SK-N-SH treated with all-trans-retinoic acid at 6 μM for 48 hours (cell line): ENCODE measurements around the gene LTBP1.

Source experiments
- ATAC-seq: fragments of 200-7000 bp; cut with Tn5 transposase; 3 replicates; pipeline ENCODE4 v1.9.1; 2020; ENCODE audit warnings: mild to moderate bottlenecking, moderate library complexity
- ARNTL ChIP-seq: fragments of 450-650 bp; formaldehyde crosslinking; IDR thresholded peaks from 2 replicates; pipeline ENCODE4 v1.5.0; 2020; ENCODE audit warnings: low read depth, mild to moderate bottlenecking, moderate library complexity, borderline replicate concordance
- BACH2 ChIP-seq: fragments of 250-450 bp; sonication (Bioruptor Pico); IDR thresholded peaks from 2 replicates; pipeline ENCODE4 v1.9.0; 2021; ENCODE audit warnings: mild to moderate bottlenecking, borderline replicate concordance
- CREB5 ChIP-seq: fragments of 250-450 bp; sonication (Bioruptor Pico); IDR thresholded peaks from 2 replicates; pipeline ENCODE4 v1.5.1; 2020; ENCODE audit warnings: low read depth, mild to moderate bottlenecking, moderate library complexity
- CSRNP3 ChIP-seq: fragments of 250-450 bp; sonication (Bioruptor Pico); IDR thresholded peaks from 2 replicates; pipeline ENCODE4 v1.5.1; 2021; ENCODE audit warnings: mild to moderate bottlenecking, moderate library complexity
- ESRRG ChIP-seq: fragments of 250-450 bp; sonication (Bioruptor Pico); IDR thresholded peaks from 2 replicates; pipeline ENCODE4 v1.6.1; 2021; ENCODE audit warnings: mild to moderate bottlenecking
- GLIS3 ChIP-seq: fragments of 250-450 bp; sonication (Bioruptor Pico); IDR thresholded peaks from 2 replicates; pipeline ENCODE4 v1.5.0; 2020; ENCODE audit warnings: mild to moderate bottlenecking, moderate library complexity
- ISL1 ChIP-seq: fragments of 250-450 bp; sonication (Bioruptor Pico); IDR thresholded peaks from 2 replicates; pipeline ENCODE4 v2.1.2; 2022; ENCODE audit warnings: mild to moderate bottlenecking, moderate library complexity
- OSR1 ChIP-seq: fragments of 250-450 bp; sonication (Bioruptor Pico); IDR thresholded peaks from 2 replicates; pipeline ENCODE4 v1.8.0; 2022; ENCODE audit warnings: moderate library complexity, mild to moderate bottlenecking, inconsistent platforms
- PATZ1 ChIP-seq: fragments of 250-450 bp; sonication (Bioruptor Pico); IDR thresholded peaks from 2 replicates; pipeline ENCODE4 v1.8.0; 2020; ENCODE audit warnings: mild to moderate bottlenecking, moderate library complexity, borderline replicate concordance
- POU6F1 ChIP-seq: fragments of 250-450 bp; sonication (Bioruptor Pico); IDR thresholded peaks from 2 replicates; pipeline ENCODE4 v1.8.0; 2021; ENCODE audit warnings: low read depth, mild to moderate bottlenecking, moderate library complexity, borderline replicate concordance
- PPARA ChIP-seq: fragments of 250-450 bp; sonication (Bioruptor Pico); IDR thresholded peaks from 2 replicates; pipeline ENCODE4 v1.5.0; 2020; ENCODE audit warnings: mild to moderate bottlenecking, borderline replicate concordance
- RARB ChIP-seq: fragments of 250-450 bp; sonication (Bioruptor Pico); IDR thresholded peaks from 2 replicates; pipeline ENCODE4 v1.8.0; 2021; ENCODE audit warnings: mild to moderate bottlenecking, moderate library complexity
- SNAI2 ChIP-seq: fragments of 250-450 bp; sonication (Bioruptor Pico); IDR thresholded peaks from 2 replicates; pipeline ENCODE4 v1.5.0; 2020; ENCODE audit warnings: mild to moderate bottlenecking, moderate library complexity
- TCF4 ChIP-seq: fragments of 250-450 bp; sonication (Bioruptor Pico); IDR thresholded peaks from 2 replicates; pipeline ENCODE4 v1.8.0; 2021; ENCODE audit warnings: mild to moderate bottlenecking, moderate library complexity, borderline replicate concordance
- TOX ChIP-seq: fragments of 250-450 bp; sonication (Bioruptor Pico); IDR thresholded peaks from 2 replicates; pipeline ENCODE4 v1.8.0; 2021; ENCODE audit warnings: mild to moderate bottlenecking, moderate library complexity, borderline replicate concordance
- TSHZ2 ChIP-seq: fragments of 250-450 bp; sonication (Bioruptor Pico); IDR thresholded peaks from 2 replicates; pipeline ENCODE4 v1.5.0; 2020; ENCODE audit warnings: mild to moderate bottlenecking, moderate library complexity
- ZFP30 ChIP-seq: fragments of 450-650 bp; formaldehyde crosslinking; IDR thresholded peaks from 2 replicates; pipeline ENCODE4 v1.5.0; 2022; ENCODE audit warnings: mild to moderate bottlenecking, moderate library complexity
- ZNF70 ChIP-seq: fragments of 450-650 bp; formaldehyde crosslinking; IDR thresholded peaks from 2 replicates; pipeline ENCODE4 v1.5.0; 2020; ENCODE audit warnings: mild to moderate bottlenecking, moderate library complexity

LTBP1 gene

GRCh38 chr2:32942793-32943485 lies 3.8 kb upstream of the LTBP1 start (continued):
- TF ChIP-seq CREB5 = no peak

- TF ChIP-seq PPARA (CRISPR knock-in tag) = no peak
- no peak for TF ChIP-seq RARB (CRISPR knock-in tag)
- TF ChIP-seq ESRRG (CRISPR knock-in tag) = no peak
- TF ChIP-seq ISL1 = no peak
- no peak for TF ChIP-seq ZNF70 (CRISPR knock-in tag)
- TF ChIP-seq ZFP30 = no peak
- TF ChIP-seq BACH2 (CRISPR knock-in tag) = no peak
- no peak for TF ChIP-seq OSR1 (CRISPR knock-in tag)
- TF ChIP-seq TSHZ2 (CRISPR knock-in tag) = no peak
- TF ChIP-seq ARNTL (CRISPR knock-in tag) = no peak
- no peak for TF ChIP-seq TOX
- TF ChIP-seq PATZ1 (CRISPR knock-in tag) = no peak
- no peak for TF ChIP-seq POU6F1 (CRISPR knock-in tag)
- TF ChIP-seq TCF4 (CRISPR knock-in tag) = no peak
- ATAC-seq = no peak
Measured at GRCh38 chr2:32945286-32945685, 1.5 kb upstream of the LTBP1 start.

- ATAC-seq = peak; percentile 2; the same call in 2 of the 3 replicates
- TF ChIP-seq ISL1 (no peak), GLIS3 (CRISPR knock-in tag) (no peak), ARNTL (CRISPR knock-in tag) (no peak), BACH2 (CRISPR knock-in tag) (no peak), CREB5 (no peak), ESRRG (CRISPR knock-in tag) (no peak), SNAI2 (CRISPR knock-in tag) (no peak), TCF4 (CRISPR knock-in tag) (no peak), CSRNP3 (CRISPR knock-in tag) (no peak), PATZ1 (CRISPR knock-in tag) (no peak)
Measured at GRCh38 chr2:32947076-32947483, 327 bp downstream of the LTBP1 start.
